HL-60 (cell line): ENCODE data around the gene GLUL.

ENCODE experiments used
- DNase-seq, 2 experiments: peaks; one replicate each; pipeline ENCODE4 v3.0.0-alpha.2; 2010 to 2020; ENCODE audit warnings: low read depth in 1 of 2, low spot score in 1 of 2
- H3K27ac ChIP-seq: fragments of 250-450 bp; sonication (Bioruptor Pico); replicated peaks from 2 replicates; pipeline ENCODE4 v1.5.1; 2020; ENCODE audit warnings: mild to moderate bottlenecking, moderate library complexity
- H3K27me3 ChIP-seq: fragments of 250-450 bp; sonication (Bioruptor Pico); 2 replicates; pipeline ENCODE4 v1.5.1; 2021; ENCODE audit warnings: mild to moderate bottlenecking, moderate library complexity; ENCODE audit not compliant: insufficient read depth, poor library complexity, severe bottlenecking
- H3K4me3 ChIP-seq: replicated peaks from 2 replicates; pipeline ENCODE4 v1.5.1; 2011; ENCODE audit warnings: mild to moderate bottlenecking, control low read depth, low read length; ENCODE audit not compliant: insufficient read depth
- GABPA ChIP-seq: IDR thresholded peaks from 2 replicates; pipeline ENCODE4 v1.6.1; 2012; ENCODE audit warnings: low read depth
- POLR2AphosphoS5 ChIP-seq: IDR thresholded peaks from 2 replicates; pipeline ENCODE4 v1.6.1; 2012; ENCODE audit warnings: low read depth
- SPI1 ChIP-seq: IDR thresholded peaks from 2 replicates; pipeline ENCODE4 v1.6.1; 2012; ENCODE audit warnings: low read depth, mild to moderate bottlenecking, borderline replicate concordance
- TF ChIP-seq, protein P1 (sequence below): IDR thresholded peaks from one replicate; pipeline ENCODE4 v1.5.1; 2011; ENCODE audit warnings: low read length, control low read depth, inconsistent platforms; ENCODE audit not compliant: insufficient read depth
- TF ChIP-seq, protein P2 (sequence below): IDR thresholded peaks from 2 replicates; pipeline ENCODE4 v1.6.1; 2012; ENCODE audit warnings: low read depth; ENCODE audit not compliant: insufficient replicate concordance

The GLUL gene

DNA sequence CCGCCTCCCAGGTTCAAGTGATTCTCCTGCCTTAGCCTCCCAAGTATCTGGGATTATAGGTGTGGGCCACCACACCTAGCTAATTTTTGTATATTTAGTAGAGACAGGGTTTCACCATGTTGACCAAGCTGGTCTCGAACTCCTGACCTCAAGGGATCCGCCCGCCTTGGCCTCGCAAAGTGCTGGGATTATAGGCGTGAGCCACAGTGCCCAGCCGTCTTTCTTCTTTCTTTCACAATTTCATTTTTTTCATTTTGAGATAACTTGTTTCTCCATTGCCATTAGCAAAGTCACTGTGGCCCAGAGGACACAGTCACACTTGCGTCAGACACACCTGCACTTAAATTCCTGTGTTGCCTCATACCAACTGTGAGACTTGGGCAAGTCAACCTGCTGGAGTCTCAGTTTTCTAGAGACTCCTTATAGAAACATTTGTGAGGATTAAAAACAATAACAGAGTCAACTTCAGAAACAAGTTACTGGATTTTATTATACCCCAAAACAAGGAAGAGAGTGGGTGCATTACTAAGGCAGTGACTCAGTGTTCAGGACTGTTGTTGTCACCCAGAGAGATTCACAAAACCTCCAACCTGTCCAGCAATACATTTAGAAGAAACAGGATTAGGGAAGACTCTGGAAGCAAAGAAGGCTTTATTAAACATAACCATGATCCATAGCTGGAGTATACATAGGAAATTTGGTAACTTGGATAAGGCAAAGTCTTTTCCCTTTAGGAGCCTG lies 6.2 kb upstream of the GLUL start:
- DNase-seq: peak in 1 of 2 experiments; percentile 84
- TF ChIP-seq SPI1 (no peak), POLR2AphosphoS5 (peak; percentile 89), GABPA (0 out of 2 replicates have a peak, but pooled peaks have one; percentile 16)
- TF ChIP-seq, protein P1, sequence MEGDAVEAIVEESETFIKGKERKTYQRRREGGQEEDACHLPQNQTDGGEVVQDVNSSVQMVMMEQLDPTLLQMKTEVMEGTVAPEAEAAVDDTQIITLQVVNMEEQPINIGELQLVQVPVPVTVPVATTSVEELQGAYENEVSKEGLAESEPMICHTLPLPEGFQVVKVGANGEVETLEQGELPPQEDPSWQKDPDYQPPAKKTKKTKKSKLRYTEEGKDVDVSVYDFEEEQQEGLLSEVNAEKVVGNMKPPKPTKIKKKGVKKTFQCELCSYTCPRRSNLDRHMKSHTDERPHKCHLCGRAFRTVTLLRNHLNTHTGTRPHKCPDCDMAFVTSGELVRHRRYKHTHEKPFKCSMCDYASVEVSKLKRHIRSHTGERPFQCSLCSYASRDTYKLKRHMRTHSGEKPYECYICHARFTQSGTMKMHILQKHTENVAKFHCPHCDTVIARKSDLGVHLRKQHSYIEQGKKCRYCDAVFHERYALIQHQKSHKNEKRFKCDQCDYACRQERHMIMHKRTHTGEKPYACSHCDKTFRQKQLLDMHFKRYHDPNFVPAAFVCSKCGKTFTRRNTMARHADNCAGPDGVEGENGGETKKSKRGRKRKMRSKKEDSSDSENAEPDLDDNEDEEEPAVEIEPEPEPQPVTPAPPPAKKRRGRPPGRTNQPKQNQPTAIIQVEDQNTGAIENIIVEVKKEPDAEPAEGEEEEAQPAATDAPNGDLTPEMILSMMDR: no peak
- TF ChIP-seq, protein P2, sequence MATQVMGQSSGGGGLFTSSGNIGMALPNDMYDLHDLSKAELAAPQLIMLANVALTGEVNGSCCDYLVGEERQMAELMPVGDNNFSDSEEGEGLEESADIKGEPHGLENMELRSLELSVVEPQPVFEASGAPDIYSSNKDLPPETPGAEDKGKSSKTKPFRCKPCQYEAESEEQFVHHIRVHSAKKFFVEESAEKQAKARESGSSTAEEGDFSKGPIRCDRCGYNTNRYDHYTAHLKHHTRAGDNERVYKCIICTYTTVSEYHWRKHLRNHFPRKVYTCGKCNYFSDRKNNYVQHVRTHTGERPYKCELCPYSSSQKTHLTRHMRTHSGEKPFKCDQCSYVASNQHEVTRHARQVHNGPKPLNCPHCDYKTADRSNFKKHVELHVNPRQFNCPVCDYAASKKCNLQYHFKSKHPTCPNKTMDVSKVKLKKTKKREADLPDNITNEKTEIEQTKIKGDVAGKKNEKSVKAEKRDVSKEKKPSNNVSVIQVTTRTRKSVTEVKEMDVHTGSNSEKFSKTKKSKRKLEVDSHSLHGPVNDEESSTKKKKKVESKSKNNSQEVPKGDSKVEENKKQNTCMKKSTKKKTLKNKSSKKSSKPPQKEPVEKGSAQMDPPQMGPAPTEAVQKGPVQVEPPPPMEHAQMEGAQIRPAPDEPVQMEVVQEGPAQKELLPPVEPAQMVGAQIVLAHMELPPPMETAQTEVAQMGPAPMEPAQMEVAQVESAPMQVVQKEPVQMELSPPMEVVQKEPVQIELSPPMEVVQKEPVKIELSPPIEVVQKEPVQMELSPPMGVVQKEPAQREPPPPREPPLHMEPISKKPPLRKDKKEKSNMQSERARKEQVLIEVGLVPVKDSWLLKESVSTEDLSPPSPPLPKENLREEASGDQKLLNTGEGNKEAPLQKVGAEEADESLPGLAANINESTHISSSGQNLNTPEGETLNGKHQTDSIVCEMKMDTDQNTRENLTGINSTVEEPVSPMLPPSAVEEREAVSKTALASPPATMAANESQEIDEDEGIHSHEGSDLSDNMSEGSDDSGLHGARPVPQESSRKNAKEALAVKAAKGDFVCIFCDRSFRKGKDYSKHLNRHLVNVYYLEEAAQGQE: no peak
- no peak overlapping the region for H3K4me3 ChIP-seq
- H3K27ac ChIP-seq: peak overlapping the region; percentile 74
- no peaks in the 10 kb centered on the region for H3K27me3 ChIP-seq

DNA sequence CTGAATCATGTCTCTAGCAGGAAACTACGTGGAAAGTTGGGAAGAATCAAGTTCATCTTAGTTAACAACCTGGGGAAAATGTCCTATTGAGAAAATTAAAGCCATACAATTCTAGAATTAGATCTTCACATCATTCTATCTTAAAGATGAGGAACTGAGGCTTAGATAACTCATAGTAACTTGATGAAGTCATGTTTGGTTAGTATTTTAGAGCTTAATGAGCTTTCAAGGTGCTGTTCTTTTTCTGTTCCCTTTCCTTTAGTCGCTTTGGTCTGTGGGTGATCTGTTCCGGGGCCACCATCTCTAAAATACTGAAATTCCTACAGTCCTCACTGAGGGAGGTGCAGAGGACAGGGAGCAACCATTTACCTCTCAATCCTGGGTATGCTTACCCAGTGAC lies 4.3 kb upstream of the GLUL start:
- DNase-seq: no peak
- no peak for TF ChIP-seq POLR2AphosphoS5
- TF ChIP-seq, protein P1: no peak
- no peak for TF ChIP-seq SPI1
- TF ChIP-seq, protein P2: no peak
- TF ChIP-seq GABPA: no peak
- peak overlapping the region; percentile 7; the same call in 1 of the 2 replicates for H3K27ac ChIP-seq
- no peaks in the 10 kb centered on the region for H3K27me3 ChIP-seq
- H3K4me3 ChIP-seq: no peak overlapping the region

DNA sequence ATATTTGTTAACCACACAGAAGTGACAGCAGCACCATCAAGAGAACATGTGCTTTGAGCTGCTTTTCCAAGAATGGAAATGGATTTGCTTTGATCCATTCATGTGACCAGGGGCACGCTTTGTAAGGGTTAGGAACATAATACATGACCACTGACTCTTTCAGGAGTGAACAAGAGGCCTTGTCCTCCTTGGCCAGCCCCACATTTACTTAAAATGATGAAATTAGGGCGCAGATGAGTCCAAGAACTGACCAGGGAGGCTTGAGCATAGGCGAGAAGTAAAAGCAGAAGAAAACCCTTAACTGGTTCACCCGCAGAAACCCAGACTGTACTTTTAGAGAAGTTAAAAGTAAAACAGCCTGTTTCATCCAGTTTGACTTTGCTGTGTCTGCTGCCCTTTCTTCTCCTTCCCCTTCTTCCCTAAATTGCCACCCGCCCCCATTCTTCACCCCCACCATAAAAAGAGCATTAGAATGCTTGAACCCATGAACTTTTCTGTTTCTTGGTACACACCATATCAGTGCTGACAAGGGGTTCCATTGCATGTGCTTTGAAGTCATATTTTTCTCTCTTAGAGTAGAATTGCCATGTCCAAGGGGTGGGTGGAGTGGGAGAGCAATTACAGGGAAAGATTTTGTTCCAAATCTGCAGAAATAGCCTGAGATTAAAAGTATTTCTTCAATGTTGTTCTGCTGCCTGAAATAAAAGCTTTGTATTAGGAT lies 2.6 kb upstream of the GLUL start:
- no peaks in the 10 kb centered on the region for H3K27me3 ChIP-seq
- TF ChIP-seq, protein P1: no peak
- TF ChIP-seq POLR2AphosphoS5 (0 out of 2 replicates have a peak, but pooled peaks have one; percentile 23), GABPA (no peak)
- no peak overlapping the region for H3K4me3 ChIP-seq
- peak in 1 of 2 experiments; percentile 81 for DNase-seq
- peak overlapping the region; percentile 95 for H3K27ac ChIP-seq
